Liver (tissue), 9 donors: ENCODE measurements around the gene ST6GALNAC4. TPM values are rescaled to one million over a fixed set of nuclear protein-coding genes. Genes with fewer than 3 reads are reported as not detected.
A peak's percentile ranks its signal among the peaks of the same experiment; 100 is the strongest.

Experiments
- DNase-seq: peaks from one replicate; pipeline ENCODE4 v3.0.0-alpha.2; 2017; ENCODE audit warnings: low spot score
- H3K27ac ChIP-seq, 2 donors: one replicate each; pipeline ENCODE4 v1.7.0; 2013; ENCODE audit warnings: inconsistent platforms in 2 of 2, low read length in 2 of 2, control low read depth in 1 of 2, low read depth in 1 of 2, mild to moderate bottlenecking in 1 of 2
- H3K27me3 ChIP-seq, 4 donors: one replicate each; pipeline versions ENCODE4 v1.6.1 to v1.7.0; 2013; ENCODE audit warnings: low read length in 3 of 4, inconsistent platforms in 1 of 4, mild to moderate bottlenecking in 1 of 4, moderate library complexity in 1 of 4; ENCODE audit not compliant: control insufficient read depth in 4 of 4, insufficient read depth in 4 of 4
- H3K36me3 ChIP-seq, 4 donors: one replicate each; pipeline versions ENCODE4 v1.6.1 to v1.7.0; 2013; ENCODE audit warnings: low read length in 3 of 4, mild to moderate bottlenecking in 3 of 4, low read depth in 1 of 4, moderate library complexity in 1 of 4; ENCODE audit not compliant: control insufficient read depth in 4 of 4, insufficient read depth in 3 of 4
- H3K4me1 ChIP-seq, 4 donors: one replicate each; pipeline versions ENCODE4 v1.6.1 to v1.7.0; 2013; ENCODE audit warnings: low read length in 3 of 4, mild to moderate bottlenecking in 3 of 4, moderate library complexity in 1 of 4; ENCODE audit not compliant: control insufficient read depth in 4 of 4, insufficient read depth in 4 of 4
- H3K4me3 ChIP-seq, 3 donors: one replicate each; pipeline versions ENCODE4 v1.6.1 to v1.7.0; 2013; ENCODE audit warnings: low read length in 3 of 3, control low read depth in 1 of 3, low read depth in 1 of 3, mild to moderate bottlenecking in 1 of 3
- H3K9ac ChIP-seq, 2 donors: one replicate each; pipeline ENCODE4 v1.7.0; 2013; ENCODE audit warnings: low read length in 2 of 2, mild to moderate bottlenecking in 2 of 2, moderate library complexity in 2 of 2, control low read depth in 1 of 2, low read depth in 1 of 2
- H3K9me3 ChIP-seq, 4 donors: one replicate each; pipeline versions ENCODE4 v1.6.1 to v1.7.0; 2013; ENCODE audit warnings: low read length in 3 of 4; ENCODE audit not compliant: control insufficient read depth in 4 of 4
- EGR1 ChIP-seq, 2 donors: IDR thresholded peaks; 2 replicates each; pipeline ENCODE4 v1.6.1; 2016 to 2018; ENCODE audit warnings: antibody characterized with exemption in 2 of 2, low read depth in 2 of 2
- FOXA1 ChIP-seq: IDR thresholded peaks from 2 replicates; pipeline ENCODE4 v1.6.1; 2016; ENCODE audit warnings: antibody characterized with exemption
- GABPA ChIP-seq, 2 donors: IDR thresholded peaks in 1 of 2; conservative IDR thresholded peaks in 1 of 2; 2 replicates each; pipeline ENCODE4 v1.6.1; 2016; ENCODE audit warnings: antibody characterized with exemption in 2 of 2, mild to moderate bottlenecking in 1 of 2, moderate library complexity in 1 of 2
- HNF4A ChIP-seq, 2 donors: conservative IDR thresholded peaks; 2 replicates each; pipeline ENCODE4 v1.6.1; 2016; ENCODE audit warnings: antibody characterized with exemption in 2 of 2, mild to moderate bottlenecking in 2 of 2
- HNF4G ChIP-seq: IDR thresholded peaks from 2 replicates; pipeline ENCODE4 v1.6.1; 2016; ENCODE audit warnings: antibody characterized with exemption
- JUND ChIP-seq, 2 donors: IDR thresholded peaks; 2 replicates each; pipeline ENCODE4 v1.6.1; 2016; ENCODE audit warnings: antibody characterized with exemption in 2 of 2
- NR2F2 ChIP-seq: IDR thresholded peaks from 2 replicates; pipeline ENCODE4 v1.6.1; 2016; ENCODE audit warnings: antibody characterized with exemption
- RAD21 ChIP-seq, 2 donors: IDR thresholded peaks; 2 replicates each; pipeline ENCODE4 v1.6.1; 2016; ENCODE audit warnings: antibody characterized with exemption in 2 of 2, mild to moderate bottlenecking in 2 of 2
- RXRA ChIP-seq, 2 donors: IDR thresholded peaks; 2 replicates each; pipeline ENCODE4 v1.6.1; 2017 to 2018; ENCODE audit warnings: antibody characterized with exemption in 2 of 2, mild to moderate bottlenecking in 1 of 2
- TAF1 ChIP-seq: conservative IDR thresholded peaks from 2 replicates; pipeline ENCODE4 v1.6.1; 2016; ENCODE audit warnings: antibody characterized with exemption, mild to moderate bottlenecking
- YY1 ChIP-seq: IDR thresholded peaks from 2 replicates; pipeline ENCODE4 v1.6.1; 2016; ENCODE audit warnings: antibody characterized with exemption, mild to moderate bottlenecking
- WGBS: extraction: QIAGEN DNeasy Blood & Tissue Kit; methylation state at CpG from one replicate; pipeline ENCODE4 v1.1.7; 2013; 5-methylcytosine and 5-hydroxymethylcytosine counted together
- polyA plus RNA-seq, 2 donors: library from polyadenylated mRNA; stranded (reverse) in 1 of 2; unstranded in 1 of 2; fragments of 200-250 nt in 1 of 2; fragments of >200 nt in 1 of 2; fragmentation: Nextera tagmentation in 1 of 2; extraction: Ambion mirVana in 1 of 2; gene quantifications; one replicate each; pipeline versions ENCODE4 v1.2.1 to v1.2.3, GENCODE V29; 2013 to 2015
- total RNA-seq, 2 donors: library from RNA; depleted of rRNA; stranded (reverse); fragments of >200 nt; gene quantifications; one replicate each; pipeline ENCODE4 v1.2.3, GENCODE V29; 2014
- TF ChIP-seq, protein P1 (sequence below): IDR thresholded peaks from 2 replicates; pipeline ENCODE4 v1.6.1; 2016; ENCODE audit warnings: antibody characterized with exemption, mild to moderate bottlenecking
- TF ChIP-seq, protein P2 (sequence below): IDR thresholded peaks from 2 replicates; pipeline ENCODE4 v1.6.1; 2016; ENCODE audit warnings: antibody characterized with exemption
- TF ChIP-seq, protein P3 (sequence below): IDR thresholded peaks from 2 replicates; pipeline ENCODE4 v1.6.1; 2016; ENCODE audit warnings: antibody characterized with exemption
- TF ChIP-seq, protein P4 (sequence below): IDR thresholded peaks from 2 replicates; pipeline ENCODE4 v1.6.1; 2016; ENCODE audit warnings: antibody characterized with exemption
- donor health status: healthy.
- donor health status: healthy.
- donor health status: healthy.
- donor health status: healthy.
- donor health status: healthy.

The ST6GALNAC4 gene
- total and polyA plus RNA-seq, 4 donors, result 2.5 to 83.7 (median 7.5) TPM

DNA sequence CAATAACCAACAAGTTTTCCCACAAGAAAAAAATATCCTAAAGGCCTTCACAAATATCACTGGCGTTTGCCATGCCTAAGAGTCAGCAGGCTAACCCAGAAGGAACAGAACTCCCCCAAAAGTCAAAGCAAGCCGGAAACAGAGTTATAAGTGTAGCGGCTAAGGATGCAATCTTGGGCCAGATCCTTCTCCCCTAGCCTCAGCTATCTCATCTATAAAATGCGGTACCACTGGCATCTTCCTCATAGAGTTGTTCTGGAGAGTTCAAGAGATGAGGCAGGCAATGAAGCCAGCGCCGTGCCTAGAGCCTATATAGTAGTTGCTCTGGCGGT is 20.2 kb upstream of the ST6GALNAC4 start:
- H3K9ac ChIP-seq, result peak overlapping the region; percentile 33 to 45
- no peak for DNase-seq
- no peak overlapping the region for H3K27ac ChIP-seq
- H3K36me3 ChIP-seq, result peaks cover 0 to 3% (median under 1%) of the 10 kb centered on the region in 4 donors
- 22% methylated on average over 7 of the region's 7 CpGs for WGBS
- peaks cover under 1 to 22% (median 15%) of the 10 kb centered on the region in 4 donors for H3K4me1 ChIP-seq
- H3K4me3 ChIP-seq, result peak overlapping the region; percentile 75 to 84 (median 75)
- no peaks in the 10 kb centered on the region for H3K9me3 ChIP-seq
- TF ChIP-seq HNF4A (conservative IDR thresholded peaks at IDR 0.05), result no peak
- TF ChIP-seq, protein P1, sequence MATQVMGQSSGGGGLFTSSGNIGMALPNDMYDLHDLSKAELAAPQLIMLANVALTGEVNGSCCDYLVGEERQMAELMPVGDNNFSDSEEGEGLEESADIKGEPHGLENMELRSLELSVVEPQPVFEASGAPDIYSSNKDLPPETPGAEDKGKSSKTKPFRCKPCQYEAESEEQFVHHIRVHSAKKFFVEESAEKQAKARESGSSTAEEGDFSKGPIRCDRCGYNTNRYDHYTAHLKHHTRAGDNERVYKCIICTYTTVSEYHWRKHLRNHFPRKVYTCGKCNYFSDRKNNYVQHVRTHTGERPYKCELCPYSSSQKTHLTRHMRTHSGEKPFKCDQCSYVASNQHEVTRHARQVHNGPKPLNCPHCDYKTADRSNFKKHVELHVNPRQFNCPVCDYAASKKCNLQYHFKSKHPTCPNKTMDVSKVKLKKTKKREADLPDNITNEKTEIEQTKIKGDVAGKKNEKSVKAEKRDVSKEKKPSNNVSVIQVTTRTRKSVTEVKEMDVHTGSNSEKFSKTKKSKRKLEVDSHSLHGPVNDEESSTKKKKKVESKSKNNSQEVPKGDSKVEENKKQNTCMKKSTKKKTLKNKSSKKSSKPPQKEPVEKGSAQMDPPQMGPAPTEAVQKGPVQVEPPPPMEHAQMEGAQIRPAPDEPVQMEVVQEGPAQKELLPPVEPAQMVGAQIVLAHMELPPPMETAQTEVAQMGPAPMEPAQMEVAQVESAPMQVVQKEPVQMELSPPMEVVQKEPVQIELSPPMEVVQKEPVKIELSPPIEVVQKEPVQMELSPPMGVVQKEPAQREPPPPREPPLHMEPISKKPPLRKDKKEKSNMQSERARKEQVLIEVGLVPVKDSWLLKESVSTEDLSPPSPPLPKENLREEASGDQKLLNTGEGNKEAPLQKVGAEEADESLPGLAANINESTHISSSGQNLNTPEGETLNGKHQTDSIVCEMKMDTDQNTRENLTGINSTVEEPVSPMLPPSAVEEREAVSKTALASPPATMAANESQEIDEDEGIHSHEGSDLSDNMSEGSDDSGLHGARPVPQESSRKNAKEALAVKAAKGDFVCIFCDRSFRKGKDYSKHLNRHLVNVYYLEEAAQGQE, result no peak
- no peak for TF ChIP-seq GABPA (IDR thresholded peaks at IDR 0.05 in 1 of 2, conservative IDR thresholded peaks at IDR 0.05 in 1 of 2)
- no peak for TF ChIP-seq TAF1
- no peak for TF ChIP-seq YY1
- no peak for TF ChIP-seq HNF4G
- TF ChIP-seq, protein P2, sequence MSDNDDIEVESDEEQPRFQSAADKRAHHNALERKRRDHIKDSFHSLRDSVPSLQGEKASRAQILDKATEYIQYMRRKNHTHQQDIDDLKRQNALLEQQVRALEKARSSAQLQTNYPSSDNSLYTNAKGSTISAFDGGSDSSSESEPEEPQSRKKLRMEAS, result no peak
- TF ChIP-seq JUND (IDR thresholded peaks at IDR 0.05), result no peak
- no peak for TF ChIP-seq FOXA1
- TF ChIP-seq, protein P3, sequence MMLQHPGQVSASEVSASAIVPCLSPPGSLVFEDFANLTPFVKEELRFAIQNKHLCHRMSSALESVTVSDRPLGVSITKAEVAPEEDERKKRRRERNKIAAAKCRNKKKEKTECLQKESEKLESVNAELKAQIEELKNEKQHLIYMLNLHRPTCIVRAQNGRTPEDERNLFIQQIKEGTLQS, result no peak
- TF ChIP-seq NR2F2, result no peak
- TF ChIP-seq, protein P4, sequence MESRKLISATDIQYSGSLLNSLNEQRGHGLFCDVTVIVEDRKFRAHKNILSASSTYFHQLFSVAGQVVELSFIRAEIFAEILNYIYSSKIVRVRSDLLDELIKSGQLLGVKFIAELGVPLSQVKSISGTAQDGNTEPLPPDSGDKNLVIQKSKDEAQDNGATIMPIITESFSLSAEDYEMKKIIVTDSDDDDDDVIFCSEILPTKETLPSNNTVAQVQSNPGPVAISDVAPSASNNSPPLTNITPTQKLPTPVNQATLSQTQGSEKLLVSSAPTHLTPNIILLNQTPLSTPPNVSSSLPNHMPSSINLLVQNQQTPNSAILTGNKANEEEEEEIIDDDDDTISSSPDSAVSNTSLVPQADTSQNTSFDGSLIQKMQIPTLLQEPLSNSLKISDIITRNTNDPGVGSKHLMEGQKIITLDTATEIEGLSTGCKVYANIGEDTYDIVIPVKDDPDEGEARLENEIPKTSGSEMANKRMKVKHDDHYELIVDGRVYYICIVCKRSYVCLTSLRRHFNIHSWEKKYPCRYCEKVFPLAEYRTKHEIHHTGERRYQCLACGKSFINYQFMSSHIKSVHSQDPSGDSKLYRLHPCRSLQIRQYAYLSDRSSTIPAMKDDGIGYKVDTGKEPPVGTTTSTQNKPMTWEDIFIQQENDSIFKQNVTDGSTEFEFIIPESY, result no peak
- TF ChIP-seq RXRA (IDR thresholded peaks at IDR 0.05), result no peak
- no peaks in the 10 kb centered on the region for H3K27me3 ChIP-seq

DNA sequence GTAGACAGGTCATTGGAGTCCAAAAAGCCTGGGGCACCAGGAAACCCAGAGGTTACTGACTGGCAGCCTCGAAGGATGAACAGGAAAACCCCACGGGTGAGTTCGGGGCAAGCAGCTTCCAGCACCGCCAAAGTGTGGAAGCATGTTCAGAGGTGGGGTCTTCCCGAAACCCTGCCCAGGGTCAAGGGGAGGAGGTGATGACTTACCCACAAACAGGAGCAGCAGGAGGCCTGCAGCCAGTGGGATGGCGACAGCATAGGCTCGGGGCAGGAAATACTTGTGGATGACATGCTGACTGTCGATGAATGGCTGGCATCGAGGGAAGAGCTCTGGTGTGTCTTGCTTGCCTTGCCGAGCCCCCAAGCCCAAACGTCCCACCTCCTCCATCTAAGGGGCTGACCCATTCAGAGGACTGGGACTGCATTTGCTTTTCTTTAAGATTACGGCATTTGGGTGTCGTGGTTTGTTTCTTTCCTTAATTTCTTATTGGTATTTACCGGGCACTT is 19.6 kb upstream of the ST6GALNAC4 start:
- Histone ChIP-seq H3K9ac (no peak overlapping the region), H3K36me3 (peaks cover 0 to 1% (median 0%) of the 10 kb centered on the region in 4 donors), H3K9me3 (no peaks in the 10 kb centered on the region), H3K27ac (no peak overlapping the region), H3K27me3 (no peaks in the 10 kb centered on the region), H3K4me3 (no peak overlapping the region), H3K4me1 (peaks cover 3 to 22% (median 16%) of the 10 kb centered on the region in 4 donors)
- TF ChIP-seq RAD21 (IDR thresholded peaks at IDR 0.05), result no peak
- TF ChIP-seq YY1, result no peak
- TF ChIP-seq, protein P3, result no peak
- no peak for TF ChIP-seq NR2F2
- no peak for TF ChIP-seq TAF1
- TF ChIP-seq EGR1 (IDR thresholded peaks at IDR 0.05; ENCODE audit: low read depth in 2 of 2), result no peak
- no peak for TF ChIP-seq GABPA (IDR thresholded peaks at IDR 0.05 in 1 of 2, conservative IDR thresholded peaks at IDR 0.05 in 1 of 2)
- no peak for DNase-seq
- WGBS, result 85% methylated on average over 14 of the region's 14 CpGs
